GM08714 (cell line): ENCODE measurements around the gene VOPP1.

Source experiments
- H3K4me3 ChIP-seq: fragments of 200-500 bp; sonication (Bioruptor generic); 2 replicates; pipeline ENCODE4 v1.5.1; 2014; ENCODE audit warnings: mild to moderate bottlenecking, low read length, inconsistent platforms
- ZNF274 ChIP-seq: IDR thresholded peaks from 2 replicates; pipeline ENCODE4 v1.6.1; 2012; ENCODE audit warnings: mild to moderate bottlenecking, low read depth, low read length

Gene VOPP1

GRCh38 chr7:55508221-55509011 lies 63.9 kb downstream of the VOPP1 start:
- no peak for TF ChIP-seq ZNF274
- H3K4me3 ChIP-seq, result no peak overlapping the region

DNA sequence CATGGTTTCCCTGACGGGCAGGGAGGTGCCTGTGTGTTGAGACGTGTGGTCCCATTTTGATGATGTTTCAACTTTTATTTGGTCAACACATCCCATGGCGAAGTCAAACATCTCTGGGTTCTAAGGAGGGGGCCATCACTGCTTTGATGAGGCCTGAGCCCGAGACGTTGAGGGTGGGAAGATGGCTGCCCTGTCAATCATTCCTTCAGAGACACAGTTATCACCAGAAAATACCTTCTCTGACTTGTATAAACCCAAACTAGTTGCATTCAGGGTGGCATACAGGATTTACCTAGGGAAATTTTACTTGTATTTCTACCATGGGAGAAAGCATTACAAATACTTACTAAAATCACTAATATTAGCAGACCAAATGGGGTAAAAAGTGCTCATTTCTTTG lies 64.6 kb downstream of the VOPP1 start:
- no peak for TF ChIP-seq ZNF274
- H3K4me3 ChIP-seq, result no peak overlapping the region

DNA sequence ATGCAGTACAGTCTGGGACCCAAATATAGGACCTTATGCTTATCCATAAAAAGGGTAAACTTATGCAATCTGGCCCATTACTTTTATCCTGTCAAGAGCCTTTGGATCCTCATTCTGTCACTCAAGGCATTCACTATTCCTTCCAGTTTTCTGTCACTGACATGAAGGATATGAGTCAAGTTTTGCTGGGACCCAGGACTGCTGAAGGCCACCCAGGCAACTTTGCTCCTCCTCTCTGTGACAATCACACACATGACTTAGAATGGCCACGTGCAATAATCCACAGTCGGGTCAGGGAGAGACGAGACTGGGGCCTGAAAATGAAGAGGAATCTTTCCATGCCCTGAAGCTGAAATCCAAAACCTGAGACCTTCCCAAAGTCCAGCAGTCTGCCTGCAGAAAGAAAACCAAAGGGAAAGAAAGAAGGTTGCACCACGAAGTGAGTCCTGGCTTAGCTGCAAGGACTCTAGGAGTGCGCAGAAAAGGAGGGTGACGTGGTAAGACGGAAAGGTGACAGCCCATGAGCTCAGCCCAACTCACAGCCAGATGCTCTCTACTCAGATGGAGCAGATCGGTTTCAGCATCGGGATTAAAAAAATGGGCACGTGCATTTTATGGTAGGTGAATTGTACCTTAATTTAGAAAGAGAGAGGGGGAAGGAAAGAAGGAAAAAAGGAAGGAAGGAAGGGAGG lies 67.2 kb downstream of the VOPP1 start:
- no peak overlapping the region for H3K4me3 ChIP-seq
- TF ChIP-seq ZNF274, result no peak

DNA sequence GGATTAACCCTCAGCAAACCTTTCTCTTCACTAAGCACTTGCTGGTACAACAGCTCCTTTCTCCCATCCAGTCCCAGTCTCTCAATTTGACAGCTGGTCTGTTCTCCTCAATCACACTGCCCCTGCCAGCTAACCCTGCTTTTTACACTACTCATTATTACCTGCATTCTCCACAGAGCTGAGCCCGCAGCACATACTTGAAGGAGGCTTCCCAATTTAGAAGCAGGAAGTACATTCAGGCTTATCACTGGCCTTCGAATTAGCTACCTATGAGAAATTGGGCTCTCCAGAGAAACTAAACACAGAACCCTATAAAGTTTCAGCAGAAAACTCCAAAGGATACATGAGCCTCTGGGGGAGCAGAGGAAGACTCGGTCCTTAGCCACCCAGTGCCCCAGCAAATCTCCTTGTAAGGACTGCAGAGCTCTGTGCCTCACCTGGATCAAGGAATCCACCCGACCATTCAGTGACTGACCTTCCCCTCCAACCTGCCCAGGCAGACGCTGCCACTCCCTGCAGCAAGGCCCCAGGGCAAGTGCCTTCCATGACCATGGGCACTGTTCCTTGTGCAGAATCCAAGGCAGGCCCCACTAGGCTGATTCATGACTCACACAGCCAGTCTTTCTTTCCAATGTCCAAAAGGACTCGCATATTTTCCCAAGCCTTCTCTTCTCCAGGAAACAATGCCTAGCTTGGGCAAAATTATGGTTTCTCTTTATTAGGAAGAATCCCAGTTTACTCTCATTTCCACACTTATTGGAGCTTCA lies 68.0 kb downstream of the VOPP1 start:
- no peak overlapping the region for H3K4me3 ChIP-seq
- no peak for TF ChIP-seq ZNF274

DNA sequence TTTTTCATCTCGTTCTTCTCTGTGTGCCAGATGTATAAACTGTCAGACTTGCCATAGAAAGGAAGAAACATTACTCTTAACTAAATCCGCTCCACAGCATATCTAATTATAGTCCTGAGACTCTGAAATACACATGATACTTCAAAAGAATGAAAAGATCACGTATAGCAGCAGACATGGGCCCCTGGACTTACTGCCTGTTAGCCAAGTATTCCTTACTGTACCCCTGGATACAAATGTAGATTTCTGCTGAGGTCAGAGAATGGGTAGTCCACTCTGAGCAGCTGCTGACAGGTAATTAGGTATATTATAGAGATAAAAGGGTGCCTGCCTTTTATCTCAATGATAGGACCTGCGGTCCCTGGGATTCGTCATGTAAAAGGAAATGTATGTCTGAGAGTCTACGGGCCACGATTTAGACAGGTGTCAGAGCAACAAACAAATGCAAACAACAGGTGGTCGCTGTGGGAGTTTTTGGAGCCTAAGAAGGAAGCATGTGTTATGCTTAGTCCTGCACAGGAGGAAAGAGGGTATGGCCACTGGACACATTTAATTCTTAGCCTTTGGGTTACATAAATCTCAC lies 69.4 kb downstream of the VOPP1 start:
- TF ChIP-seq ZNF274, result no peak
- no peak overlapping the region for H3K4me3 ChIP-seq

DNA sequence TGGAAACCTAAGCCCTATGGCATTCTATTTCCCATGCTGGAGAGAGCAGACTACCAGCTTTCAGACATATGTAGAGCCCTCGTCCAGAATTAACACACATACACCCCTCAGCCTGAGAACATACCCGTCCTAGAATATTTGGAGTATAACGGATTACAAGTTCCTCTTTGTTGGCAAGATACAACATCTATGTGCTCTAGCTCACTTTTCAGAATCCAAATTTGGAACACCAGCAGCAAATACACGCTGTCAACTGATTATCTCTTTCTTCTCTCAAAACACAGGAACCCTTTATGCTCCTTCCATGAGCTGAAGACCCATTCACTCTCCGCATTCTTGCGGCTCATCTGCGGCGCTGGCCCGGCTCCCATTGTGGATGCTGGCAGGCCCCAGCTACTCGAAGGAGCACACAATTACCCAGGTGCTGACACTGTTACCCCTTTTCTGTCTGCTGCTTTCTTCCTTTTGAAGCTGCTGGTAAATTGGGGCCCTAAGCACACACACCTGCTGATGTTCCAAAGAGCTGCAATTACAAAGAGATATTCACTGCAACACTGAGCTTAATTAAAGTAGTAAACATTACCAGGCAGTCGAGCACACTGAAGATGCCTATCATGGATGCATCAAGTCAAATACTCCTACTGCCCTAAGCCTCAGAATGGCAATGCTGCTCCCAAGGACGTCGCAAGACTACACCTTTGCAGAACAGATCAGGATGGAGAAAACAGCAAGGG lies 70.0 kb downstream of the VOPP1 start:
- no peak for TF ChIP-seq ZNF274
- H3K4me3 ChIP-seq, result no peak overlapping the region

DNA sequence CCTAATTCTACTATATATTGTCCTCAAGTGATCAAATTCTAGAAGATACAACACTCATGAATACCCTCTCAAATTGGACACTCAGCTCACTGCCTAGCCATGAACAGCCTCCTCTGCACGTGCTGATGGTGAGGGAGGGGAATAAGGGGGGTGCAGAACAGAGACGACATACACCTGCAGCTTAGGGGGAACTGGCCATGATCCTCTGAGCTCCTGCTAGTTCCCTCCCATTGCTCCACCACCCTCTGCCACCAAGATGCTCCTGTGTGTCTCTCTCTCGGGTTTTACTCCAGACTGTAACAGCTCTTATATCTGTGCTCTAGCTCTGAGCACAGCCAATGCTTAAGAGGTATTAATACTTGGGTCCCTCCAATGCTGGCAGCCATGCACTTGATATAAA lies 70.7 kb downstream of the VOPP1 start:
- no peak overlapping the region for H3K4me3 ChIP-seq
- no peak for TF ChIP-seq ZNF274

- TF ChIP-seq ZNF274, result no peak
- no peak overlapping the region for H3K4me3 ChIP-seq
These were observed 72.1 kb downstream of the VOPP1 start for GRCh38 chr7:55500117-55500756.

GRCh38 chr7:55499591-55499990 lies 72.7 kb downstream of the VOPP1 start:
- no peak for TF ChIP-seq ZNF274
- H3K4me3 ChIP-seq, result no peak overlapping the region

GRCh38 chr7:55498770-55499169 lies 73.5 kb downstream of the VOPP1 start:
- TF ChIP-seq ZNF274, result no peak
- no peak overlapping the region for H3K4me3 ChIP-seq

GRCh38 chr7:55498142-55498541 lies 74.2 kb downstream of the VOPP1 start:
- H3K4me3 ChIP-seq, result no peak overlapping the region
- no peak for TF ChIP-seq ZNF274

DNA sequence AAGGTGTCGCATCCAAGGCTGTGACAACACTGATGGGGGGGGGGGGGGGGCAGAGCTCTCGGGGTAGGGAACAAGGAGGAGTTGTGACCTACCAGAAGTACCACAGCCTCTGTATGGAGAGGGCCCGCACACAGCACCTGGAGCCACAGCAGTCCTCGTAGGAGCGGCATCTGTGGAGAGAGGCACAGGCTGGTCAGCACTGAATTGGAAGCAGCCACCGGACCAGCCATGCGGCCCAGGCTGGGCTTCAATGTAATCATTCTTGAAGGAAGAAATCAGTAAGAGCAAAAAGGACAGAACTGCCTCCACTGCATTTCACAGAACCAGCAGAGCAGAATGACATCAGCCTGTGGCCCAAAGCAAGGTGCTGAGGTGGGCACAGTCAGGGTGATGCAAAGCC lies 74.8 kb downstream of the VOPP1 start:
- H3K4me3 ChIP-seq, result no peak overlapping the region
- no peak for TF ChIP-seq ZNF274

- H3K4me3 ChIP-seq, result no peak overlapping the region
- TF ChIP-seq ZNF274, result no peak
These were observed 75.4 kb downstream of the VOPP1 start for GRCh38 chr7:55496906-55497305.

GRCh38 chr7:55494951-55495350 lies 77.4 kb downstream of the VOPP1 start:
- no peak for TF ChIP-seq ZNF274
- H3K4me3 ChIP-seq, result no peak overlapping the region
